ENCODE results near the gene SLC22A13. TPM values are rescaled to one million over a fixed set of nuclear protein-coding genes. Genes with fewer than 3 reads are reported as not detected.

The SLC22A13 gene
- total and polyA plus RNA-seq, 2 experiments from 2014 or later, result 0.13 to 0.66 TPM

- no peak for TF ChIP-seq ZNF462 (CRISPR knock-in tag; IDR thresholded peaks at IDR 0.05)
- no peak for TF ChIP-seq JUNB (IDR thresholded peaks at IDR 0.05; ENCODE audit: unreplicated experiment)
- no peak for TF ChIP-seq EZH2phosphoT487 (IDR thresholded peaks at IDR 0.05; ENCODE audit: unreplicated experiment)
These were observed 5.1 kb upstream of the SLC22A13 start (continued) for GRCh38 chr3:38260474-38260873.

GRCh38 chr3:38264353-38264771 is 1.2 kb upstream of the SLC22A13 start:
- Histone ChIP-seq H2AFZ (no peak overlapping the region), H3K4me2 (no peak overlapping the region), H3K4me1 (ENCODE audit: insufficient read depth) (peaks cover 12% of the 10 kb centered on the region), H3K4me3 (no peak overlapping the region), H3F3A (replicated peaks; ENCODE audit: low read depth) (no peaks in the 10 kb centered on the region), H3K9me2 (ENCODE audit: insufficient read depth) (no peaks in the 10 kb centered on the region), H4K20me1 (replicated peaks; ENCODE audit: insufficient read depth) (no peaks in the 10 kb centered on the region; the same call in 1 of the 2 replicates), H3K27me3 (ENCODE audit: insufficient read depth) (no peaks in the 10 kb centered on the region), H3K27ac (ENCODE audit: low read depth) (no peak overlapping the region), H3K36me3 (ENCODE audit: insufficient read depth) (no peaks in the 10 kb centered on the region), H3K79me2 (replicated peaks; ENCODE audit: insufficient read depth) (no peaks in the 10 kb centered on the region)
- ATAC-seq (peak; percentile 65), DNase-seq (ENCODE audit: low spot score) (no peak)
- no peaks in the 10 kb centered on the region for H3K9me3 Mint-ChIP-seq
- peaks cover 6% of the 10 kb centered on the region for H3K27me3 Mint-ChIP-seq (ENCODE audit: insufficient read depth, low read depth, poor library complexity)
- no peak overlapping the region for H3K27ac Mint-ChIP-seq
- peaks cover 4% of the 10 kb centered on the region for H3K36me3 Mint-ChIP-seq (ENCODE audit: low read depth)
- no peak overlapping the region for H3K4me3 Mint-ChIP-seq
- H3K4me1 Mint-ChIP-seq, result peaks cover 26% of the 10 kb centered on the region
- TF ChIP-seq REST (IDR thresholded peaks at IDR 0.05; ENCODE audit: unreplicated experiment), result no peak
- no peak for TF ChIP-seq STAT1 (IDR thresholded peaks at IDR 0.05; ENCODE audit: unreplicated experiment)
- TF ChIP-seq ZNF114 (CRISPR knock-in tag; IDR thresholded peaks at IDR 0.05), result no peak
- TF ChIP-seq POLR2AphosphoS5 (IDR thresholded peaks at IDR 0.05; ENCODE audit: low read depth), result no peak
- no peak for TF ChIP-seq CTCF (conservative IDR thresholded peaks at IDR 0.05; ENCODE audit: low read depth in 2 of 2)
- TF ChIP-seq EZH2 (IDR thresholded peaks at IDR 0.05; ENCODE audit: low read depth, unreplicated experiment), result no peak
- no peak for TF ChIP-seq JUNB (IDR thresholded peaks at IDR 0.05; ENCODE audit: unreplicated experiment)
- no peak for TF ChIP-seq ZNF331 (CRISPR knock-in tag; IDR thresholded peaks at IDR 0.05; ENCODE audit: low read depth)
